Neural cell (in vitro differentiated cells): ENCODE results near the gene ZDHHC11. TPM values are rescaled to one million over a fixed set of nuclear protein-coding genes. Genes with fewer than 3 reads are reported as not detected.

Experiments
- H2AFZ ChIP-seq: fragments of 200-600, 300-800 bp; sonication (generic), shearing (Covaris generic); 2 replicates; pipeline ENCODE4 v1.6.0; 2014; ENCODE audit warnings: low read depth, mild to moderate bottlenecking, antibody characterized with exemption, low read length, moderate library complexity
- H3F3A ChIP-seq: fragments of 200-600 bp; shearing (Covaris generic); 2 replicates; pipeline ENCODE4 v1.6.1; 2016; ENCODE audit warnings: mild to moderate bottlenecking, moderate library complexity, mixed read lengths, antibody characterized with exemption, low read length; ENCODE audit not compliant: insufficient read depth, poor library complexity, severe bottlenecking
- H3K27ac ChIP-seq: fragments of 200-600, 300-800 bp; sonication (generic), shearing (Covaris generic); 2 replicates; pipeline ENCODE4 v1.5.1; 2014; ENCODE audit warnings: mild to moderate bottlenecking, low read length, moderate library complexity
- H3K27me3 ChIP-seq: fragments of 300-800, 200-600 bp; sonication (generic), shearing (Covaris generic); 2 replicates; pipeline ENCODE4 v1.6.0; 2014; ENCODE audit warnings: mild to moderate bottlenecking, low read depth, low read length, moderate library complexity; ENCODE audit not compliant: insufficient read depth
- H3K36me3 ChIP-seq: fragments of 300-800, 200-600 bp; sonication (generic), shearing (Covaris generic); 2 replicates; pipeline ENCODE4 v1.5.1; 2014; ENCODE audit warnings: mild to moderate bottlenecking, antibody characterized with exemption, low read length, moderate library complexity; ENCODE audit not compliant: insufficient read depth
- H3K4me2 ChIP-seq: fragments of 300-800, 200-600 bp; sonication (generic), shearing (Covaris generic); 2 replicates; pipeline ENCODE4 v1.6.0; 2014; ENCODE audit warnings: mild to moderate bottlenecking, low read length
- H3K4me3 ChIP-seq: fragments of 300-800, 200-600 bp; sonication (generic), shearing (Covaris generic); 2 replicates; pipeline ENCODE4 v1.5.1; 2014; ENCODE audit warnings: mild to moderate bottlenecking, low read length, moderate library complexity
- H3K79me2 ChIP-seq: fragments of 200-600 bp; shearing (Covaris generic); replicated peaks from 2 replicates; pipeline ENCODE4 v1.6.0; 2014; ENCODE audit warnings: mild to moderate bottlenecking, low read length, moderate library complexity; ENCODE audit not compliant: insufficient read depth
- H3K9ac ChIP-seq: fragments of 300-800, 200-600 bp; sonication (generic), shearing (Covaris generic); 2 replicates; pipeline ENCODE4 v1.6.1; 2016; ENCODE audit warnings: mild to moderate bottlenecking, low read length, mixed read lengths
- H3K9me2 ChIP-seq: fragments of 200-600 bp; shearing (Covaris generic); 2 replicates; pipeline ENCODE4 v1.6.1; 2016; ENCODE audit warnings: mild to moderate bottlenecking, low read length, mixed read lengths; ENCODE audit not compliant: insufficient read depth
- H3K9me3 ChIP-seq: fragments of 200-600, 300-800 bp; sonication (generic), shearing (Covaris generic); 2 replicates; pipeline ENCODE4 v1.6.1; 2016; ENCODE audit warnings: mild to moderate bottlenecking, mixed run types, low read length, moderate library complexity, mixed read lengths
- H4K20me1 ChIP-seq: fragments of 200-600 bp; shearing (Covaris generic); 2 replicates; pipeline ENCODE4 v1.6.1; 2016; ENCODE audit warnings: mild to moderate bottlenecking, mixed run types; ENCODE audit not compliant: insufficient read depth
- CTCF ChIP-seq: fragments of 450-650 bp; IDR thresholded peaks from 2 replicates; pipeline ENCODE4 v1.5.1; 2014; ENCODE audit warnings: antibody characterized with exemption, mild to moderate bottlenecking, moderate library complexity; ENCODE audit not compliant: poor library complexity, severe bottlenecking
- EP300 ChIP-seq: fragments of 450-650 bp; conservative IDR thresholded peaks from 2 replicates; pipeline ENCODE4 v1.6.1; 2014; ENCODE audit warnings: antibody characterized with exemption, mild to moderate bottlenecking, moderate library complexity; ENCODE audit not compliant: poor library complexity, severe bottlenecking
- EZH2 ChIP-seq: fragments of 200-600, 300-800 bp; shearing (Covaris generic), sonication (generic); IDR thresholded peaks from 2 replicates; pipeline ENCODE4 v1.6.1; 2014; ENCODE audit warnings: antibody characterized with exemption, low read length, borderline replicate concordance, mild to moderate bottlenecking; ENCODE audit not compliant: insufficient read depth, poor library complexity, severe bottlenecking
- MXI1 ChIP-seq: fragments of 450-650 bp; conservative IDR thresholded peaks from 2 replicates; pipeline ENCODE4 v1.6.1; 2014; ENCODE audit warnings: antibody characterized with exemption, mild to moderate bottlenecking; ENCODE audit not compliant: poor library complexity, severe bottlenecking
- POLR2AphosphoS5 ChIP-seq: IDR thresholded peaks from 2 replicates; pipeline ENCODE4 v1.6.1; 2012
- RAD21 ChIP-seq: fragments of 450-650 bp; conservative IDR thresholded peaks from 2 replicates; pipeline ENCODE4 v1.6.1; 2014; ENCODE audit warnings: antibody characterized with exemption, mild to moderate bottlenecking, moderate library complexity
- REST ChIP-seq: IDR thresholded peaks from 2 replicates; pipeline ENCODE4 v1.6.1; 2012; ENCODE audit warnings: borderline replicate concordance
- SMC3 ChIP-seq: fragments of 450-650 bp; conservative IDR thresholded peaks from 2 replicates; pipeline ENCODE4 v1.6.1; 2014; ENCODE audit warnings: antibody characterized with exemption, mild to moderate bottlenecking, moderate library complexity; ENCODE audit not compliant: poor library complexity
- TAF1 ChIP-seq: IDR thresholded peaks from 2 replicates; pipeline ENCODE4 v1.6.1; 2012; ENCODE audit warnings: low read depth
- polyA plus RNA-seq: library from polyadenylated mRNA; depleted of rRNA; stranded (reverse); fragments of >200 nt; gene quantifications from 2 replicates; pipeline ENCODE4 v1.2.3, GENCODE V29; 2014

Gene ZDHHC11
- polyA plus RNA-seq, 1 donor from 2014 or later = 11.4 TPM

GRCh38 chr5:885127-885442 is 34.3 kb upstream of the ZDHHC11 start:
- H3K4me3 ChIP-seq = no peak overlapping the region
- H3K79me2 ChIP-seq = peaks cover 9% of the 10 kb centered on the region
- H3K27me3 ChIP-seq = no peaks in the 10 kb centered on the region
- H3F3A ChIP-seq = no peaks in the 10 kb centered on the region
- no peak overlapping the region for H3K4me2 ChIP-seq
- no peaks in the 10 kb centered on the region for H3K9me3 ChIP-seq
- no peak for TF ChIP-seq CTCF
- TF ChIP-seq EZH2 = no peak
- no peak for TF ChIP-seq REST
- no peak for TF ChIP-seq SMC3
- TF ChIP-seq POLR2AphosphoS5 = no peak
- TF ChIP-seq EP300 = no peak
- TF ChIP-seq RAD21 = no peak
- H3K36me3 ChIP-seq = peaks cover 13% of the 10 kb centered on the region
- no peak overlapping the region for H3K27ac ChIP-seq
- H4K20me1 ChIP-seq = no peaks in the 10 kb centered on the region
- no peak overlapping the region for H2AFZ ChIP-seq
- no peaks in the 10 kb centered on the region for H3K9me2 ChIP-seq
- no peak overlapping the region for H3K9ac ChIP-seq

- H3K9me2 ChIP-seq = no peaks in the 10 kb centered on the region
- no peaks in the 10 kb centered on the region for H3F3A ChIP-seq
- H4K20me1 ChIP-seq = no peaks in the 10 kb centered on the region
- H3K9ac ChIP-seq = no peak overlapping the region
- TF ChIP-seq EZH2 = no peak
- no peak for TF ChIP-seq TAF1
- no peak for TF ChIP-seq POLR2AphosphoS5
- TF ChIP-seq SMC3 = no peak
- no peak for TF ChIP-seq EP300
- no peak for TF ChIP-seq CTCF
- no peak for TF ChIP-seq REST
- no peak for TF ChIP-seq MXI1
- TF ChIP-seq RAD21 = no peak
- H3K79me2 ChIP-seq = peaks cover 5% of the 10 kb centered on the region
- H3K27ac ChIP-seq = no peak overlapping the region
- H3K4me2 ChIP-seq = no peak overlapping the region
- H3K36me3 ChIP-seq = peaks cover 13% of the 10 kb centered on the region
- H2AFZ ChIP-seq = no peak overlapping the region
- no peak overlapping the region for H3K4me3 ChIP-seq
- no peaks in the 10 kb centered on the region for H3K9me3 ChIP-seq
- H3K27me3 ChIP-seq = no peaks in the 10 kb centered on the region
Observed at GRCh38 chr5:884345-885126, 33.8 kb upstream of the ZDHHC11 start.
